GM19238 (cell line): ENCODE measurements around the gene ODAD4.
"Not testable (repeated sequence)": the region's sequence is repeated elsewhere in the genome, so short reads cannot be mapped to it uniquely, and the experiment has no call there.

ENCODE experiments used
- DNase-seq: peaks from one replicate; pipeline ENCODE4 v3.0.0; 2011; ENCODE audit warnings: low spot score; ENCODE audit not compliant: insufficient read length

Gene ODAD4

DNA sequence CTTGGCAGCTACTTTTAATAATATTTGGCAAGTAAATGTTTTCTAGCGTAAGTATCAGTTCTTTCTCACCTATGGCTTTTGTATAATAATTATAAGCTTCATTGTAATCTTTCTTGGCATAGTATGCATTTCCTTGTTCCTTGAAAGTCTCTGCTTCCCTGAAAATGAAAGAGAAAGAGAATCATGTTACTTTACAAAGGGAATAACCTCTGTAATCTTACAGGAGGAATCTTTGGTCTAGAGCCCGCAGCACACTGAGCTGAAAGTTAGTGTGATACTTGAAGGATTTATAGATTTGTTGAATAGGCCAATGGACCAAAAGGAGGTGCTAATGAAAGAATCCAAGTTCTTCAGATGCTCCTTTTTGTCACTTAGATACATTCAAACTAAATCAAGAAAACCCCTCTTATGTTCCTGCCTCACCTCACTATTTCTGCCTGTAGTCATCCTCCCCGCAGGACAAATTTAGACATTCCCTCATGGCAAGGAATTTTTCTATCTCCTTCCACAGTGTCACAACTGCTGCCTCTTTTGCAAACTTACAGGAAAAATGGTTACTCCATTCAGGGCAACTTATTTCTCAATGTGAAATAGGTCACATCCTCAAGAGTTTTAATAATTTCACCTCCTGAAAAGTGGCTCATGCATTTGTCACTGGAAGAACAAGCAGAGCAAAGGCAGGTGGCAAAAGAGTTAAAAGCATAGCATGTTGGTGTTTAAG is 70.2 kb downstream of the ODAD4 start:
- no peak for DNase-seq

GRCh38 chr17:42001729-42002128 is 71.3 kb downstream of the ODAD4 start:
- DNase-seq: no peak

GRCh38 chr17:42002175-42002791 is 71.9 kb downstream of the ODAD4 start:
- no peak for DNase-seq

DNA sequence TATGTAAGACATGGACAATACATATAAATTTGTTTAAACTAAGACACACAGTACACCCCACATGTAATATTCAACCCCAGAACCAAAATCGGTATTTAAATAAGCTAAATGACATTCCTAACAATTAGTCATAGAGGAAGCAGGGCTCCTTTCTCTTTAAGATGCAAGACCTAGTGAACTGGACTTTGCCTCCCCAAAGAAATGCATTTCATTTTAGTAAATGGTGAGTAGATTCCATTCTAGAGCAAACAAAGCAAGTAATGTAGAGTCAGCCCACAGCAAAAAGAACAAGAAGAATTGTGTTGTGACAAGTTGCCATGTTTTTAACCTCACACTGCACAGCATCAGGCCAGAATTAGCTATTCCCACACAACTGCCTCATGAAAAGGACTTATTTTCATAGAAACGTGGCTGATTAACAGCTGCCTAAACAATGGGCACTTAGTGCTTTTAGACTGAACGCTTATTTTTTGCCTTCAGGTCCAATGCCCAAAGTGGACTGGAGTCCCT is 72.4 kb downstream of the ODAD4 start:
- DNase-seq: no peak

- DNase-seq: no peak
These were observed 74.7 kb downstream of the ODAD4 start for GRCh38 chr17:42005166-42005565.

DNA sequence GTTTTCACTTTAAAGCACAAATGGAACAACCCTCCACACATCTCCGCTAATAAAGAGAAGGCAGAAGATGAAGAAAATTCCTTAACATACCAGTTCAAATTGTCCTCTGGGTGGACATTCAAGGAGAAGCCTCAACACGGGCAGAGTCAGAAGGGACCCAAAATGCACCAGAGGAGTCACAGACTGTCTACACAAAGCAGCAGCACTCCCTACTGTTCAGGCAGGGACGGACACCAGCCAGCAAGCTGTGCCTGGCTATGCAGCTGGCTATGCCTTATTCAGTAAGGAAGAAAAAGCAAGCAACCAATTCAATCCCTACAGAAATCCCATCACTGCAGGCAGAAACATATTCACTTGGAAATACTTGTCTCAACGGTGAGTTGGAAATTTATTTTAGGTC is 78.8 kb downstream of the ODAD4 start:
- no peak for DNase-seq

GRCh38 chr17:42010266-42010680 is 79.9 kb downstream of the ODAD4 start:
- not testable (repeated sequence) for DNase-seq

DNA sequence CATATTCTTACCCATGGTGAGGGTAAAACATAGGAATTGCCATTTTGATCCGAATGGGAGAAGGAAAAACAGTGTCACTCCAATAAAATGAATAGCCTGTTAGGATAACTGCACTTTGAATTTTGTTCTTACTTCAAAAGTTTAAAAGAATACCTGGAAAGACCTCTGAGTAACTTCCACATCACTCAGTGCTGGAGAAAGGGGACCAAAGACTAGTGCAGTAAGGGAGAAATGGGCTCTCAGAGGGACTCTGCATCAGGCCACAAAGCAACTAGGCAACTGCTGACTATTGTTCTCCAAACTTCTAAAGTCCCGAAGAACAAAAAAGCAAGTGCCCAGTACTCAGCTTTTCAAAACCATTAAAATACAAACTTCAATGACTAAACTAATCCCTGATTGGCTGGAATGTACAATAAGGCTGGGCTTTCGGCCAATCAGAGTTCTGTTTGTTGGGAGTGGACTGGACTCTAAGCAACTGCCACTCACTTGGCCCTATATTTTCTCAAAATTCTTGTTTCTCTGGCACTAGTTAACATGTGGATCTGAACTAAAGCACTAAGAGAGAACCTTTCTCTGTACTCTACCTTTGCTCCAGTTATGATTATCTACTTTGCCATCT is 80.6 kb downstream of the ODAD4 start:
- DNase-seq: no peak

DNA sequence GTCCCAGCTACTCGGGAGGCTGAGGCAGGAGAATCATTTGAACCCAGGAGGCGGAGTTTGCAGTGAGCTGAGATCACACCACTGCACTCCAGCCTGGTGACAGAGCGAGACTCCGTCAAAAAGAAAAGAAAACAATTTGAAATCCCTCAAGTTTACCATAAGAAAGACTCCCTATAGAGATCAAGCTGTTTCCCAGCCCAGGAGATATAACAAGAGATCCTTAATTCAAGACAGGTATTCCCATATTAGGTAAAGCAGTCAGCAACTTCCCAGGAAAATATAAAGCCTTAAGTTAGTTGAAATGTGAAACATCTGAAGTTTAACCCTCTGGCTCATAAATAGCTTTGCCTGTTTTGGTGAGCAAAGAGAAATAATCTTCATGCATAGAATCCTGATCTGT is 81.9 kb downstream of the ODAD4 start:
- DNase-seq: not testable (repeated sequence)

GRCh38 chr17:42013740-42014139 is 83.3 kb downstream of the ODAD4 start:
- DNase-seq: not testable (repeated sequence)
